Measurements from ENCODE around the gene SMIM14.
"Not testable (repeated sequence)": the region's sequence is repeated elsewhere in the genome, so short reads cannot be mapped to it uniquely, and the experiment has no call there.

SMIM14 gene

DNA sequence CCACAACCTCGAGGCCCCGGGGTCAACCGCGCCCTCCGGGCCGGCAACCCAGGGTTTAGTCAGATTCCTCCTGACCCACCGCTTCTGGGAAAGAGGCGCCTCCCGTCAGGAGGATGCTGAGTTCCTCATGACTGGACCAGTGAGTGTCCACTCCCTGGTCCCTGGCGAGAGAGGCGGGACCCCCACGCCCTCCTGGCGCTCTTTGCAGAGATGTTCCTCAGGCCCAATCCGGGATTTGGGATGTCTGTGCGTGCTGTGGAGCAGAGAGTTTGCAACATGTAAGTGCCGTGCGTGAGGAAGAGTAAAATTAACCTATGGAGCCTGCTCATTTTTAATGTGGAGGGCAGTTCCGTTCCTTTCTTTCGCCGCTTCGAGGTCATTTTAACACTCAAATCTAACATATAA is 110.6 kb downstream of the SMIM14 start:
- DNase-seq, result no peak

DNA sequence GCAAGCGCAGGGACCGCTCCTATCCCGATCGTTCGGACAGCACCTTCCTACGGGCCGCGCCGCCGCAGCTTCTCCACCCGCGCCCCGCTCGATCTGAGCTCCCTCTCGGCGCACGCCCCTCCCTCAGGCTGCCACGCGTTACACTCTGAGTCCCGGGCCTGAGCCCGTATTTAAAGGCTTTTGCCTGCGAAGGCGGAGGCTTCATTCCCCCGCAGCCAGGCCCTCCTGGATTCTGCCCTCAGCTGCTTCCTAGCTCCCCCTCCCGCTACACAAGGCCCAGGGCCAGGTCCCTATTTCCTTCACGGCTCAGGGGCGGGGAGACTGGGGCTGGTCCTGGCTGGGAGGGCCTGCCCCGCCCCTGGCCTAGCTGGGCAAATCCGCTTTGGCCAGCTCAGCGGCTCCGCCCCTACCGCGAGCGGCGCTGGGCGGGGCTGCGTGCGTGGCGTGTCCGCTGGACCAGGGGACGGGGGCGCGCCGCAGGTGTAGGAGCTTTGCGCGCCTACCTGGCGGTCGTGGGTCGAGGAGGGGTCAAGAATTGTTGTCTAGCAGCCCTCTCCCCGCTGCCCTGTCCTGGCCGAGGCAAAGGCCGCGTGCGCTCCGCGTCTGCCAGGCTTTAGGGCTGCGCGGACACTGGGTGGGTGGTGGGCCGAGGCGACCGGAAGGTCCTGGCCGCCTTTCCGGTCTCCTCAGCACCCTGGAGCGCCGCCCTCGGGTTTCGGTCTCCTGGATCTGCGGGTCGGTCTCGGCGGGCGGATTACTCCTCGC is 111.2 kb downstream of the SMIM14 start, which contains the start of gene UGDH:
Gene UGDH (minus strand): TSS at position 144 of the 765 bp plus-strand sequence. CDS start 5,927 bp downstream, outside the sequence.
- DNase-seq, result peak; percentile 91

GRCh38 chr4:39526765-39527295 is 111.8 kb downstream of the SMIM14 start:
- peak; percentile 19 for DNase-seq

GRCh38 chr4:39525822-39526690 is 112.6 kb downstream of the SMIM14 start:
- DNase-seq, result no peak

GRCh38 chr4:39524161-39524957 is 114.3 kb downstream of the SMIM14 start:
- DNase-seq, result no peak

DNA sequence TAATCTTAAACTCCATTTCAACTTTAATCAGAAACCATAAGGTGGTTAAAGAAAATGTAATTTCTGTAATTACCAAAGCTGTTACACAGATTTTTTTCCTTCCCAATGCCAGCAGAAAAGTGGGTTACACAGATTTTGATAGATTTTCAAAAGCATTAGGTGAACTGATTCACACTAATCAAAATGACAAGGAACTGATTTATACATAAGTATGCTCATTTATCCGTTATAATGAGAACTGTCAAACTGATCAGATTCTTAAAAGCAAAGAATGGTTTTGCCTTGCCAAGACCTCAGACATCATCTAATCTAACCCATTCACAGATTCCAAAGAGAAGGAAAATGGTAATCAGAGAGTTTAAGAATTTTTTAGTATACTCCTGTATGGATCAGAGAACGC is 116.6 kb downstream of the SMIM14 start:
- no peak for DNase-seq

DNA sequence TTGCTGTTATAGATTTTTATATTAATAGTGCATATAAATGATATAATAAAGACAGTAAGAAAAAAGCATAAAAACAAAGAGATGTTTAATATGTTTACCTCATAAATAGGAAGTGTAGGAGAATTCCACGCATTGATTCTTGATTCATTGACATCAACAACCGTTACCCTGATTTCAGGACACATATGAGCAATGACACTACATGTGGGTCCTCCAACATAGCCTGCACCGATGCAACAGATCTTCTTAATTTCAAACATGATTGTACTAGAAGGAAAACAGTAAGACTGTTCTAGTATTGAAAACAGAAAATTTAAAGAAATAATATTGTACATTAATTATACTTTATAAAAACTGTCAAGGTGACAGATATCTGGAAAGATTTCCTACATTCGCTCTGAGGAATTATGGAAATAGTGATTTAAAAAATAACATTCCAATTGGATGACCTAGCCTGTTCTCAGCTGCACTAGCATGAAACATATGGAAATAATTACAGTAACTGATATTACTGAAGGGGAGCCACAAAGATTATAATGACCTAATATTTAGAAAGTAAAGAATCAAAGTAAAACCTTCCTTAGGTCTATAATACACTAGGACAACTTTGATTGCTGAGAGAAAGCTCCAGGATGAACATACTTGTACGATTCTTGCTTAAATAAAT is 117.3 kb downstream of the SMIM14 start:
- no peak for DNase-seq

DNA sequence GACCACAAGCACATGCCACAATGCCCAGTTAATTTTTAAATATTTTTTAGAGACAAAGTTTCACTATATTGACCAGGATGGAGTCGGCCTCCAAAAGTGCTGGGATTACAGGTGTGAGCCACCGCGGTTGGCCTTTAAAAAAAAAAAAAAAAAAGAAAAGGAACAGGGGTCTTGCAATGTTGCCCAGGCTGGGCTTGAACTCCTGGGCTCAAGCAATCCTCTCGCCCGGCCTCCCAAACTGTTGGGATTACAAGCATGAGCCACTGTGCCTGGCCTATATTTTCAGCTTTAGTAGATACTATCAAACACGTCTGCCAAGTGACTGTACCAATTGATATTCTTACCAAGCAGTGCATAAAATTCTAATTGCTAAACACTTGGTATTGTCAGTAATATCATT is 120.2 kb downstream of the SMIM14 start:
- no peak for DNase-seq

DNA sequence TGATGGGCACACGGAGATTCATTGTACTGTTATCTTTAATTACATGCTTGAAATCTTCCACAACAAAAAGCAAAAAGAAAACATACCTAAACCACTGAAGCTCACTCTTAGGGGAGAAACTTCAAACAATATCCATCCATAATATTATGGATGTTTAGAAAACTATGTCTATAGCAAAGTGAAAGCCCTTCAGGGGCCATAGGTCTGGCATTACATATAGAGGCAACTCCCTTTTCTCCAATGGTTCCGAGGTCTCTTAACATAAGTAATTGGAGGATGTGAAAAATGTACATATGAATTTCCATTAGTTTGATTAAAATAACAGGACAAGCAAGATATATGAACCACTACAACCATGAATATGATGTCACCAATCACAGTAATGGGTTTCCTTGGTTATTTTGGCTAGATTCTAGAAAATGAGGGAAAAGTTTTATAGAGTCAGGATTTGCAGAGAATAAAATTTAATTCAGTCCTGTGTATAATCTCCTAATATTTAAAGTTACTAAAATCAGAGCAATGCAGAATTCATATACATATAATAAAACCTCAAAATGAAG is 122.2 kb downstream of the SMIM14 start:
- no peak for DNase-seq

- not testable (repeated sequence) for DNase-seq
These were observed 122.8 kb downstream of the SMIM14 start for GRCh38 chr4:39515669-39516401.

GRCh38 chr4:39514888-39515401 is 123.7 kb downstream of the SMIM14 start:
- no peak for DNase-seq

DNA sequence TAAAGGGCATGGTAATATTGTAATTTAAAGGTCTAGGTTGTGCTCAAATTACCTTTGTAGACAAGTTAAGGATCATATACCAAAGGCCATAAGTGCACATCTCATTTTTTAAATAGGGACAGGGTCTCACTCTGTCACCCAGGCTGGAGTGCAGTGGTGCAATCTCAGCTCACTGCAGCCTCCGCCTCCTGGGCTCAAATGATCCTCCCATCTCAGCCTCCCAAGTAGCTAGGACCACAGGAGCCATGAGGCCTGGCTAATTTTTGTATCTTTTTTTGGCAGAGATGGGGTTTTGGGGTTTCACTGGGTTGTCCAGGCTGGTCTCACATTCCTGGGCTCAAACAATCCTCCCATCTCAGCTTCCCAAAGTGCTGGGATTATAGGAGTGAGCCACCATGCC is 124.4 kb downstream of the SMIM14 start:
- DNase-seq, result not testable (repeated sequence)

GRCh38 chr4:39510348-39510929 is 128.2 kb downstream of the SMIM14 start:
- DNase-seq, result no peak

GRCh38 chr4:39505581-39505980 is 133.1 kb downstream of the SMIM14 start:
- DNase-seq, result no peak

DNA sequence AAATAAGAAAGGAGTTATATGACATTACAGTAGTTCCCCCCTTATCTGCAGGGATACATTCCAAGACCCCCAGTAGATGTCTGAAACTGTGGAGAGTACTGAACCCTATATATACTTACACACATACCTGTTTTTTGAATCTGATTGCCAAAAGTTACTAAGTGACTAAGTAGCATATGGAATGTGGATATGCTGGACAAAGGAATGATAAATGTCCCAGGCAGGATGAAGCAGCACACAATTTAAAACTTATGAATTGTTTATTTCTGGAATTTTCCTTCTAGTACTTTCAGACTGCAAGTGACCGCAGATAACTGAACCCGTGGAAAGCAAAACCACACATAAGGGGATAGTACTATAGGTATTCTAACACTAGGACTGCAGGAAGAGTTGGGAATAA is 134.1 kb downstream of the SMIM14 start:
- DNase-seq, result no peak

DNA sequence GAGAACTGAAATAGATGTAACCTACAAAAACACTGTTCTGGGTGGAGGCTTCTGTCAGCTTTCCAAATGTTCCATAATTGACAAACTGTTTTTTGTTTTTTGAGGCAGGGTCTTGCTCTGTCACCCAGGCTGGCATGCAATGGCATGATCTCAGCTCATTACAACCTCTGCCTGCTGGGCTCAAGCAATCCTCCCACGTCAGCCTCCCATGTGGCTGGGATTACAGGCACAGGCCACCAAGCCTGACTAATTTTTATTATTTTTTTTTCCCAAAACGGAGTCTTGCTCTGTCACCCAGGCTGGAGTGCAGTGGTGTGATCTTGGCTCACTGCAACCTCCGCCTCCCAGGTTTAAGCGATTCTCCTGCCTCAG is 136.0 kb downstream of the SMIM14 start:
- not testable (repeated sequence) for DNase-seq

DNA sequence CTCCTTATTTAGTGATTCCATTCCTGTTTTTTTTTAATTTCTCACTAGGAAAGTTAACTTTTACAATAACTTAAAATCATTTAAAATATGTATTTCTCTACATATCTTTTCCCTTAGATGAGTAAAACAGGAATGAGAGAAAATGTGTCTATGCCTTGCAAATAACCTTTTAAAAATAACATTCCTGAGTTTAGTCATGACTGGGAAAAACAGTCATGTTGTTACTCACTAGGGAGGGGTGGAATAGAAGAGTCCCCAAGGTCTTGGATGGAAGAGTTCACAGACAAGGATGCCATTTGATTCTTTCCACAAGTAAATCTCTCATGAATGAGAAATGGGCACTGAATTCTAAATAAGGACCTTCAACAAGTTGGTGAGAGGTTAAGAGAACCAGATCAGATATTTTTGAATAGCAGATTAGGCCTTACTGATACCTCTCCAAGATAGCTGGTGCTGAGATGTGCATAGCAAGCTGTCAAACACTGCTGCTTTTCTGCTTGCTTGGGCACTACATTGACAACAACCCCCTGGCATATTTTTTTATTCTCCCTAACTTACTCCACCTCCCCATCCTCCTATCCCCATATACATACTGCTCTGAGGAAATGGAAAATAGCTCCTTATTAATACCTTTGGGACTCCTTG is 136.5 kb downstream of the SMIM14 start:
- DNase-seq, result no peak

DNA sequence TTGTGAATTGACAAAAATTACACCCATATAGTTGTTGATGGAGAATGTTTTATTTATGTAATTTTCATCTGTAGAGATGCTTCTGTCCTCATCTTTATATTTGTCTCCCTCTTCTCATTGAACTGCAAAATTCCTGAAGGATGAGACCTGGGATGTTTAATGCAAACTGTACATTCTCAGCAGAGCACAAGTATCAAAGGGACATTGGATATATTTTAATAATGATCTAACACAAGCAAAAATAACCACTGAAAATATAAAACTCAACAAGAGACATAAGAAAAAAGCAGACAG is 140.0 kb downstream of the SMIM14 start:
- DNase-seq, result no peak

DNA sequence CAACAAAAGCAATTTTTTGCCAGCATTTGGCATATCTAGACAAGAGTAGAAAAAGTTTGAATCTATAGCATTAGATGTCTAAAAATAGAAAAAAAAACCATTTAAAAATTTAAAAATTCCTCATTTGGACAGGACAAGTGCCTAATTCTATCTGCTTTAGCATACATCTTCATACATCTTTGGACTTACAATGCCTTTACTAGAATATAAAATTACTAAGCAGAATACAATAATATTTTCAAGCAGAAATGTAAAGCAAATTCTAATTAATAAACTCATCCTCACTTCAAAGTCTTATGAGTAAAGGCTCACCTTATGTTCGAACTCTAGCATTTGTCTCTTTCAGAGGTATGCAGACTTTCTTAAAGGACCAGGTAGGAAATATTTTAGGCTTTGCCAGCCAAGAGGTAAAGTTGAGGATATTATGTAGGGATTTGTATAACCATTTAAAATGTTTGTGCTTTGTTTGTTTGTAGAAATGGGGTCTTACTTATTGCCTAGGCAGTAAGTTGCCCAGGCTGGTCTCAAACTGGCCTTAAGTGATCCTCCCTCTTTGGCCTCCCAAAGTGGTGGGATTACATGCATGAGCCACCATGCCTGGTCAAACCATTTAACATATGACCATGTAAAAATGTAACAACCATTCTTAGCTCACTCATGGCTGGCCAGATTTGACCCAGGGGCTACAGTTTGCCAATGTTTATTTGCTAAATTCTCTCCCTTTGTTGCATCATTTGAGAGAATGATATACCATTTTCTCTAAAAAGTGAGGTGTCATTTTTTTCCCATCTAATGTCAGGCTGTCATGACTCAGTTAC is 140.5 kb downstream of the SMIM14 start:
- DNase-seq, result no peak

All from CD4-positive, alpha-beta T cell treated with Interleukin-10 for 1 hour (primary cell).